ENCODE results near the gene FYCO1.

DNA sequence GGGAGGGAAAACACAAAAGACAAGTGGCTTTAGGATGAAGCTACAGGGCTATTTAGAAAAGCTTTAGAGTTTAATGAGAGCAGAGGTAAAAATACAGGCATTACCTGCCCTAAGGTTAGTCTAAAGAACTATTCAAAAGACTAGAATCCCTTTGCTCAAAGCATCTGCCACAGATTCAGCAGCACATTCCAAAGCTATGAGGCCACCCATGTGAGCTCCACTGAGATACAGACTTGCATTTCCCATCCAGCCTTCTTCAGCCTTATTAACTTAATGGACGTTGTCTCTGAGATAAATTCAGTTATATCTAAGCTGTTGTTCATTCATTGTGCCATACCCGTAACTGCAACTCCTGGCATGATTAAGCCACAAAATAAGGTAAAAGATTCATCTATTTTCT, 26.9 kb downstream of the FYCO1 start:
- TF ChIP-seq FOXM1 (IDR thresholded peaks at IDR 0.05; ENCODE audit: borderline replicate concordance), result no peak
- no peak for TF ChIP-seq ELF4 (IDR thresholded peaks at IDR 0.05)
- no peak for TF ChIP-seq NFRKB (IDR thresholded peaks at IDR 0.05)
- TF ChIP-seq FOXA1 (IDR thresholded peaks at IDR 0.05), result no peak
- TF ChIP-seq SP1 (IDR thresholded peaks at IDR 0.05), result no peak
- no peak for TF ChIP-seq BHLHE40 (IDR thresholded peaks at IDR 0.05; ENCODE audit: borderline replicate concordance)
- TF ChIP-seq HDGF (IDR thresholded peaks at IDR 0.05; ENCODE audit: borderline replicate concordance), result no peak
- no peak for TF ChIP-seq ARNT (IDR thresholded peaks at IDR 0.05)
- TF ChIP-seq FOXK2 (IDR thresholded peaks at IDR 0.05), result no peak
- no peak for TF ChIP-seq SUZ12 (IDR thresholded peaks at IDR 0.05)
- no peak for TF ChIP-seq LEF1 (IDR thresholded peaks at IDR 0.05; ENCODE audit: borderline replicate concordance)
- TF ChIP-seq, protein P1, sequence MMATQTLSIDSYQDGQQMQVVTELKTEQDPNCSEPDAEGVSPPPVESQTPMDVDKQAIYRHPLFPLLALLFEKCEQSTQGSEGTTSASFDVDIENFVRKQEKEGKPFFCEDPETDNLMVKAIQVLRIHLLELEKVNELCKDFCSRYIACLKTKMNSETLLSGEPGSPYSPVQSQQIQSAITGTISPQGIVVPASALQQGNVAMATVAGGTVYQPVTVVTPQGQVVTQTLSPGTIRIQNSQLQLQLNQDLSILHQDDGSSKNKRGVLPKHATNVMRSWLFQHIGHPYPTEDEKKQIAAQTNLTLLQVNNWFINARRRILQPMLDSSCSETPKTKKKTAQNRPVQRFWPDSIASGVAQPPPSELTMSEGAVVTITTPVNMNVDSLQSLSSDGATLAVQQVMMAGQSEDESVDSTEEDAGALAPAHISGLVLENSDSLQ (IDR thresholded peaks at IDR 0.05), result no peak
- no peak for TF ChIP-seq CTBP1 (IDR thresholded peaks at IDR 0.05; ENCODE audit: borderline replicate concordance)
- TF ChIP-seq ZNF384 (IDR thresholded peaks at IDR 0.05), result no peak
